GM23338 (cell line): ENCODE measurements around the gene KIF4A. TPM values are rescaled to one million over a fixed set of nuclear protein-coding genes. Genes with fewer than 3 reads are reported as not detected.

Experiments
- ATAC-seq: fragments of 200-7000 bp; cut with Tn5 transposase; 3 replicates; pipeline ENCODE4 v1.9.1; 2020
- DNase-seq: peaks from one replicate; pipeline ENCODE4 v3.0.0-alpha.2; 2015; ENCODE audit warnings: low spot score
- H2AFZ ChIP-seq: fragments of 200-600 bp; sonication (generic); 2 replicates; pipeline ENCODE4 v1.8.0; 2016; ENCODE audit warnings: antibody characterized with exemption, mild to moderate bottlenecking, moderate library complexity
- H3F3A ChIP-seq: fragments of 200-600 bp; sonication (generic); replicated peaks from 2 replicates; pipeline ENCODE4 v1.8.0; 2017; ENCODE audit warnings: antibody characterized with exemption, mixed run types, low read depth
- H3K27ac ChIP-seq: fragments of 200-600 bp; sonication (generic); 2 replicates; pipeline ENCODE4 v1.6.1; 2016; ENCODE audit warnings: low read depth
- H3K27me3 ChIP-seq: fragments of 200-600 bp; sonication (generic); 2 replicates; pipeline ENCODE4 v1.8.0; 2016; ENCODE audit warnings: mild to moderate bottlenecking, mixed run types, moderate library complexity; ENCODE audit not compliant: insufficient read depth
- H3K36me3 ChIP-seq: fragments of 200-600 bp; sonication (generic); 2 replicates; pipeline ENCODE4 v1.8.0; 2016; ENCODE audit warnings: mild to moderate bottlenecking; ENCODE audit not compliant: insufficient read depth
- H3K4me1 ChIP-seq: fragments of 200-600 bp; sonication (generic); 2 replicates; pipeline ENCODE4 v1.8.0; 2016; ENCODE audit warnings: mild to moderate bottlenecking, moderate library complexity; ENCODE audit not compliant: insufficient read depth
- H3K4me2 ChIP-seq: fragments of 200-600 bp; sonication (generic); 2 replicates; pipeline ENCODE4 v1.7.1; 2017; ENCODE audit warnings: mixed run types
- H3K4me3 ChIP-seq: fragments of 200-600 bp; sonication (generic); 2 replicates; pipeline ENCODE4 v1.6.1; 2016; ENCODE audit warnings: mixed run types
- H3K79me2 ChIP-seq: fragments of 200-600 bp; sonication (generic); replicated peaks from 2 replicates; pipeline ENCODE4 v1.8.0; 2017; ENCODE audit warnings: mild to moderate bottlenecking; ENCODE audit not compliant: insufficient read depth
- H3K9me2 ChIP-seq: fragments of 200-600 bp; sonication (generic); 2 replicates; pipeline ENCODE4 v1.8.0; 2017; ENCODE audit not compliant: insufficient read depth
- H4K20me1 ChIP-seq: fragments of 200-600 bp; sonication (generic); replicated peaks from 2 replicates; pipeline ENCODE4 v1.8.0; 2017; ENCODE audit warnings: mild to moderate bottlenecking; ENCODE audit not compliant: insufficient read depth
- H3K27ac Mint-ChIP-seq: 2 replicates; pipeline ENCODE4 v1.8.0; 2020; ENCODE audit warnings: inconsistent platforms, mild to moderate bottlenecking, moderate library complexity, mixed read lengths
- H3K27me3 Mint-ChIP-seq: 3 replicates; pipeline ENCODE4 v1.8.0; 2022; ENCODE audit warnings: low read depth, mild to moderate bottlenecking, moderate library complexity, mixed read lengths, inconsistent platforms; ENCODE audit not compliant: insufficient read depth, poor library complexity
- H3K36me3 Mint-ChIP-seq: 3 replicates; pipeline ENCODE4 v1.8.0; 2021; ENCODE audit warnings: low read depth, mild to moderate bottlenecking, inconsistent platforms, moderate library complexity, mixed read lengths
- H3K4me1 Mint-ChIP-seq: 3 replicates; pipeline ENCODE4 v1.8.0; 2020; ENCODE audit warnings: mild to moderate bottlenecking, inconsistent platforms, mixed read lengths
- H3K4me3 Mint-ChIP-seq: 3 replicates; pipeline ENCODE4 v1.8.0; 2021; ENCODE audit warnings: moderate library complexity, mild to moderate bottlenecking, inconsistent platforms, mixed read lengths
- H3K9me3 Mint-ChIP-seq: 3 replicates; pipeline ENCODE4 v1.8.0; 2020; ENCODE audit warnings: moderate library complexity, mild to moderate bottlenecking, inconsistent platforms, mixed read lengths
- CREB1 ChIP-seq: fragments of 250-450 bp; sonication (Bioruptor Pico); IDR thresholded peaks from 2 replicates; pipeline ENCODE4 v1.5.0; 2020; ENCODE audit warnings: low read depth, mild to moderate bottlenecking, moderate library complexity
- EZH2 ChIP-seq: fragments of 200-600 bp; sonication (generic); IDR thresholded peaks from one replicate; pipeline ENCODE4 v1.8.0; 2017; ENCODE audit warnings: antibody characterized with exemption, mild to moderate bottlenecking, low read depth; ENCODE audit not compliant: unreplicated experiment
- EZH2phosphoT487 ChIP-seq: fragments of 200-600 bp; sonication (generic); IDR thresholded peaks from one replicate; pipeline ENCODE4 v1.8.1; 2018; ENCODE audit warnings: antibody characterized with exemption; ENCODE audit not compliant: unreplicated experiment
- JUNB ChIP-seq: IDR thresholded peaks from one replicate; pipeline ENCODE4 v1.6.1; 2016; ENCODE audit warnings: antibody characterized with exemption; ENCODE audit not compliant: unreplicated experiment
- NANOG ChIP-seq: IDR thresholded peaks from 2 replicates; pipeline ENCODE4 v1.6.1; 2016; ENCODE audit warnings: antibody characterized with exemption, borderline replicate concordance
- POLR2AphosphoS5 ChIP-seq: IDR thresholded peaks from 2 replicates; pipeline ENCODE4 v1.6.1; 2016; ENCODE audit warnings: antibody characterized with exemption, low read depth
- STAT1 ChIP-seq: IDR thresholded peaks from one replicate; pipeline ENCODE4 v1.6.1; 2016; ENCODE audit warnings: antibody characterized with exemption; ENCODE audit not compliant: unreplicated experiment
- ZNF331 ChIP-seq: fragments of 250-450 bp; sonication (Bioruptor Pico); IDR thresholded peaks from 2 replicates; pipeline ENCODE4 v1.5.0; 2020; ENCODE audit warnings: low read depth, mild to moderate bottlenecking, moderate library complexity
- polyA plus RNA-seq: library from polyadenylated mRNA; unstranded; fragments of >200 nt; fragmentation: Nextera tagmentation; extraction: Ambion mirVana; gene quantifications from 2 replicates; pipeline ENCODE4 v1.2.1, GENCODE V29; 2016
- total RNA-seq: library from RNA; depleted of rRNA; stranded (reverse); fragments of >200 nt; shearing (Covaris generic); gene quantifications from 2 replicates; pipeline ENCODE4 v1.2.3, GENCODE V29; 2014
- TF ChIP-seq, protein P1 (sequence below): fragments of 250-450 bp; sonication (Bioruptor Pico); IDR thresholded peaks from 2 replicates; pipeline ENCODE4 v1.5.0; 2020; ENCODE audit warnings: mild to moderate bottlenecking, moderate library complexity
- TF ChIP-seq, protein P2 (sequence below): IDR thresholded peaks from one replicate; pipeline ENCODE4 v1.6.1; 2018; ENCODE audit warnings: antibody characterized with exemption; ENCODE audit not compliant: unreplicated experiment
- TF ChIP-seq, protein P3 (sequence below), 2 experiments: fragments of 200-600 bp in 1 of 2; sonication (generic) in 1 of 2; conservative IDR thresholded peaks; 2 replicates each; pipeline versions ENCODE4 v1.5.1 to v1.6.1; 2016 to 2017; ENCODE audit warnings: antibody characterized with exemption in 2 of 2, low read depth in 2 of 2, mild to moderate bottlenecking in 2 of 2, moderate library complexity in 1 of 2
- TF ChIP-seq, protein P4 (sequence below): IDR thresholded peaks from 2 replicates; pipeline ENCODE4 v1.6.1; 2016; ENCODE audit warnings: antibody characterized with exemption

KIF4A gene
- total and polyA plus RNA-seq, 2 experiments from 2014 or later = 21.5 to 27.6 TPM

DNA sequence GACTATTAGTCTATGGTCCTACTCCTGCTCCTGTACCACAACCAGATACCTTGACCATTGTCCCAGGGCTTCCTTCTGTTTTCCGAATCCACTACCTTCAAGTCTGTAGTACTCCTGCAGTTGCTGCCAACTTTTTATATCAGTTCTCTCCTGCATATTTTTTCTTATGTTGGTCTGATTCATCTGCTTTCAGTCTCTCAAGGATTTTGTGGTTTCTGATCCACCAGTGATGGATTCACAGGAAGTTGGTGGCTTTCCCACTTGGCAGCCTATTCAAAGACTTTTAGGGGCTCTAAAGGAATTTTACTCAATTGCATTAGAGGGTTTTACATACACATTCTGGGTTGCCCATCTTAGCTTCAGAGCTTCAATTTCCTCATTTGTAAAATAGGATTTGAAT, 23.6 kb downstream of the KIF4A start:
- Histone ChIP-seq H3K27ac (no peak overlapping the region), H3K4me3 (no peak overlapping the region), H2AFZ (no peak overlapping the region), H3K4me2 (no peak overlapping the region), H4K20me1 (peaks cover 3% of the 10 kb centered on the region; the same call in 1 of the 2 replicates), H3K79me2 (peaks cover 5% of the 10 kb centered on the region; the same call in 1 of the 2 replicates), H3K9me2 (no peaks in the 10 kb centered on the region), H3K27me3 (no peaks in the 10 kb centered on the region), H3K36me3 (0 out of 2 replicates have a peak, but pooled peaks cover 4% of the 10 kb centered on the region), H3K4me1 (peaks cover 3% of the 10 kb centered on the region; the same call in 1 of the 2 replicates), H3F3A (no peaks in the 10 kb centered on the region)
- H3K4me3 Mint-ChIP-seq = no peak overlapping the region
- H3K27ac Mint-ChIP-seq = no peak overlapping the region
- TF ChIP-seq ZNF331 (CRISPR knock-in tag) (no peak), EZH2 (no peak), CREB1 (CRISPR knock-in tag) (no peak), NANOG (no peak), POLR2AphosphoS5 (no peak), JUNB (no peak), EZH2phosphoT487 (no peak), STAT1 (no peak)
- TF ChIP-seq, protein P1, sequence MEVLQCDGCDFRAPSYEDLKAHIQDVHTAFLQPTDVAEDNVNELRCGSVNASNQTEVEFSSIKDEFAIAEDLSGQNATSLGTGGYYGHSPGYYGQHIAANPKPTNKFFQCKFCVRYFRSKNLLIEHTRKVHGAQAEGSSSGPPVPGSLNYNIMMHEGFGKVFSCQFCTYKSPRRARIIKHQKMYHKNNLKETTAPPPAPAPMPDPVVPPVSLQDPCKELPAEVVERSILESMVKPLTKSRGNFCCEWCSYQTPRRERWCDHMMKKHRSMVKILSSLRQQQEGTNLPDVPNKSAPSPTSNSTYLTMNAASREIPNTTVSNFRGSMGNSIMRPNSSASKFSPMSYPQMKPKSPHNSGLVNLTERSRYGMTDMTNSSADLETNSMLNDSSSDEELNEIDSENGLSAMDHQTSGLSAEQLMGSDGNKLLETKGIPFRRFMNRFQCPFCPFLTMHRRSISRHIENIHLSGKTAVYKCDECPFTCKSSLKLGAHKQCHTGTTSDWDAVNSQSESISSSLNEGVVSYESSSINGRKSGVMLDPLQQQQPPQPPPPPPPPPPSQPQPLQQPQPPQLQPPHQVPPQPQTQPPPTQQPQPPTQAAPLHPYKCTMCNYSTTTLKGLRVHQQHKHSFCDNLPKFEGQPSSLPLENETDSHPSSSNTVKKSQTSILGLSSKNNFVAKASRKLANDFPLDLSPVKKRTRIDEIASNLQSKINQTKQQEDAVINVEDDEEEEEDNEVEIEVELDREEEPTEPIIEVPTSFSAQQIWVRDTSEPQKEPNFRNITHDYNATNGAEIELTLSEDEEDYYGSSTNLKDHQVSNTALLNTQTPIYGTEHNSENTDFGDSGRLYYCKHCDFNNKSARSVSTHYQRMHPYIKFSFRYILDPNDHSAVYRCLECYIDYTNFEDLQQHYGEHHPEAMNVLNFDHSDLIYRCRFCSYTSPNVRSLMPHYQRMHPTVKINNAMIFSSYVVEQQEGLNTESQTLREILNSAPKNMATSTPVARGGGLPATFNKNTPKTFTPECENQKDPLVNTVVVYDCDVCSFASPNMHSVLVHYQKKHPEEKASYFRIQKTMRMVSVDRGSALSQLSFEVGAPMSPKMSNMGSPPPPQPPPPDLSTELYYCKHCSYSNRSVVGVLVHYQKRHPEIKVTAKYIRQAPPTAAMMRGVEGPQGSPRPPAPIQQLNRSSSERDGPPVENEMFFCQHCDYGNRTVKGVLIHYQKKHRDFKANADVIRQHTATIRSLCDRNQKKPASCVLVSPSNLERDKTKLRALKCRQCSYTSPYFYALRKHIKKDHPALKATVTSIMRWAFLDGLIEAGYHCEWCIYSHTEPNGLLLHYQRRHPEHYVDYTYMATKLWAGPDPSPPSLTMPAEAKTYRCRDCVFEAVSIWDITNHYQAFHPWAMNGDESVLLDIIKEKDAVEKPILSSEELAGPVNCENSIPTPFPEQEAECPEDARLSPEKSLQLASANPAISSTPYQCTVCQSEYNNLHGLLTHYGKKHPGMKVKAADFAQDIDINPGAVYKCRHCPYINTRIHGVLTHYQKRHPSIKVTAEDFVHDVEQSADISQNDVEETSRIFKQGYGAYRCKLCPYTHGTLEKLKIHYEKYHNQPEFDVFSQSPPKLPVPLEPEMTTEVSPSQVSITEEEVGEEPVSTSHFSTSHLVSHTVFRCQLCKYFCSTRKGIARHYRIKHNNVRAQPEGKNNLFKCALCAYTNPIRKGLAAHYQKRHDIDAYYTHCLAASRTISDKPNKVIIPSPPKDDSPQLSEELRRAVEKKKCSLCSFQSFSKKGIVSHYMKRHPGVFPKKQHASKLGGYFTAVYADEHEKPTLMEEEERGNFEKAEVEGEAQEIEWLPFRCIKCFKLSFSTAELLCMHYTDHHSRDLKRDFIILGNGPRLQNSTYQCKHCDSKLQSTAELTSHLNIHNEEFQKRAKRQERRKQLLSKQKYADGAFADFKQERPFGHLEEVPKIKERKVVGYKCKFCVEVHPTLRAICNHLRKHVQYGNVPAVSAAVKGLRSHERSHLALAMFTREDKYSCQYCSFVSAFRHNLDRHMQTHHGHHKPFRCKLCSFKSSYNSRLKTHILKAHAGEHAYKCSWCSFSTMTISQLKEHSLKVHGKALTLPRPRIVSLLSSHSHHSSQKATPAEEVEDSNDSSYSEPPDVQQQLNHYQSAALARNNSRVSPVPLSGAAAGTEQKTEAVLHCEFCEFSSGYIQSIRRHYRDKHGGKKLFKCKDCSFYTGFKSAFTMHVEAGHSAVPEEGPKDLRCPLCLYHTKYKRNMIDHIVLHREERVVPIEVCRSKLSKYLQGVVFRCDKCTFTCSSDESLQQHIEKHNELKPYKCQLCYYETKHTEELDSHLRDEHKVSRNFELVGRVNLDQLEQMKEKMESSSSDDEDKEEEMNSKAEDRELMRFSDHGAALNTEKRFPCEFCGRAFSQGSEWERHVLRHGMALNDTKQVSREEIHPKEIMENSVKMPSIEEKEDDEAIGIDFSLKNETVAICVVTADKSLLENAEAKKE (CRISPR knock-in tag) = no peak
- TF ChIP-seq, protein P2, sequence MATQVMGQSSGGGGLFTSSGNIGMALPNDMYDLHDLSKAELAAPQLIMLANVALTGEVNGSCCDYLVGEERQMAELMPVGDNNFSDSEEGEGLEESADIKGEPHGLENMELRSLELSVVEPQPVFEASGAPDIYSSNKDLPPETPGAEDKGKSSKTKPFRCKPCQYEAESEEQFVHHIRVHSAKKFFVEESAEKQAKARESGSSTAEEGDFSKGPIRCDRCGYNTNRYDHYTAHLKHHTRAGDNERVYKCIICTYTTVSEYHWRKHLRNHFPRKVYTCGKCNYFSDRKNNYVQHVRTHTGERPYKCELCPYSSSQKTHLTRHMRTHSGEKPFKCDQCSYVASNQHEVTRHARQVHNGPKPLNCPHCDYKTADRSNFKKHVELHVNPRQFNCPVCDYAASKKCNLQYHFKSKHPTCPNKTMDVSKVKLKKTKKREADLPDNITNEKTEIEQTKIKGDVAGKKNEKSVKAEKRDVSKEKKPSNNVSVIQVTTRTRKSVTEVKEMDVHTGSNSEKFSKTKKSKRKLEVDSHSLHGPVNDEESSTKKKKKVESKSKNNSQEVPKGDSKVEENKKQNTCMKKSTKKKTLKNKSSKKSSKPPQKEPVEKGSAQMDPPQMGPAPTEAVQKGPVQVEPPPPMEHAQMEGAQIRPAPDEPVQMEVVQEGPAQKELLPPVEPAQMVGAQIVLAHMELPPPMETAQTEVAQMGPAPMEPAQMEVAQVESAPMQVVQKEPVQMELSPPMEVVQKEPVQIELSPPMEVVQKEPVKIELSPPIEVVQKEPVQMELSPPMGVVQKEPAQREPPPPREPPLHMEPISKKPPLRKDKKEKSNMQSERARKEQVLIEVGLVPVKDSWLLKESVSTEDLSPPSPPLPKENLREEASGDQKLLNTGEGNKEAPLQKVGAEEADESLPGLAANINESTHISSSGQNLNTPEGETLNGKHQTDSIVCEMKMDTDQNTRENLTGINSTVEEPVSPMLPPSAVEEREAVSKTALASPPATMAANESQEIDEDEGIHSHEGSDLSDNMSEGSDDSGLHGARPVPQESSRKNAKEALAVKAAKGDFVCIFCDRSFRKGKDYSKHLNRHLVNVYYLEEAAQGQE = no peak
- TF ChIP-seq, protein P3, sequence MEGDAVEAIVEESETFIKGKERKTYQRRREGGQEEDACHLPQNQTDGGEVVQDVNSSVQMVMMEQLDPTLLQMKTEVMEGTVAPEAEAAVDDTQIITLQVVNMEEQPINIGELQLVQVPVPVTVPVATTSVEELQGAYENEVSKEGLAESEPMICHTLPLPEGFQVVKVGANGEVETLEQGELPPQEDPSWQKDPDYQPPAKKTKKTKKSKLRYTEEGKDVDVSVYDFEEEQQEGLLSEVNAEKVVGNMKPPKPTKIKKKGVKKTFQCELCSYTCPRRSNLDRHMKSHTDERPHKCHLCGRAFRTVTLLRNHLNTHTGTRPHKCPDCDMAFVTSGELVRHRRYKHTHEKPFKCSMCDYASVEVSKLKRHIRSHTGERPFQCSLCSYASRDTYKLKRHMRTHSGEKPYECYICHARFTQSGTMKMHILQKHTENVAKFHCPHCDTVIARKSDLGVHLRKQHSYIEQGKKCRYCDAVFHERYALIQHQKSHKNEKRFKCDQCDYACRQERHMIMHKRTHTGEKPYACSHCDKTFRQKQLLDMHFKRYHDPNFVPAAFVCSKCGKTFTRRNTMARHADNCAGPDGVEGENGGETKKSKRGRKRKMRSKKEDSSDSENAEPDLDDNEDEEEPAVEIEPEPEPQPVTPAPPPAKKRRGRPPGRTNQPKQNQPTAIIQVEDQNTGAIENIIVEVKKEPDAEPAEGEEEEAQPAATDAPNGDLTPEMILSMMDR (conservative IDR thresholded peaks at IDR 0.05; ENCODE audit: low read depth in 2 of 2) = no peak
- TF ChIP-seq, protein P4, sequence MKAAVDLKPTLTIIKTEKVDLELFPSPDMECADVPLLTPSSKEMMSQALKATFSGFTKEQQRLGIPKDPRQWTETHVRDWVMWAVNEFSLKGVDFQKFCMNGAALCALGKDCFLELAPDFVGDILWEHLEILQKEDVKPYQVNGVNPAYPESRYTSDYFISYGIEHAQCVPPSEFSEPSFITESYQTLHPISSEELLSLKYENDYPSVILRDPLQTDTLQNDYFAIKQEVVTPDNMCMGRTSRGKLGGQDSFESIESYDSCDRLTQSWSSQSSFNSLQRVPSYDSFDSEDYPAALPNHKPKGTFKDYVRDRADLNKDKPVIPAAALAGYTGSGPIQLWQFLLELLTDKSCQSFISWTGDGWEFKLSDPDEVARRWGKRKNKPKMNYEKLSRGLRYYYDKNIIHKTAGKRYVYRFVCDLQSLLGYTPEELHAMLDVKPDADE = no peak
- H3K36me3 Mint-ChIP-seq = peaks cover 23% of the 10 kb centered on the region; the same call in 2 of the 3 replicates
- H3K4me1 Mint-ChIP-seq = peaks cover 3% of the 10 kb centered on the region; the same call in 2 of the 3 replicates
- ATAC-seq (no peak), DNase-seq (no peak)
- H3K9me3 Mint-ChIP-seq = no peaks in the 10 kb centered on the region
- no peaks in the 10 kb centered on the region for H3K27me3 Mint-ChIP-seq
